Fibroblast of upper back skin (primary cell): ENCODE data around the gene CHID1.
A peak's percentile ranks its signal among the peaks of the same experiment; 100 is the strongest.

Experiments
- DNase-seq: peaks from one replicate; pipeline ENCODE4 v3.0.0-alpha.2; 2013

The CHID1 gene

GRCh38 chr11:932435-932834 is 21.8 kb upstream of the CHID1 start:
- peak; percentile 26 for DNase-seq

- peak; percentile 12 for DNase-seq
Observed at GRCh38 chr11:931385-931784, 20.8 kb upstream of the CHID1 start.

GRCh38 chr11:929405-929804 is 18.8 kb upstream of the CHID1 start:
- no peak for DNase-seq

GRCh38 chr11:928786-929185 is 18.2 kb upstream of the CHID1 start:
- DNase-seq, result no peak

GRCh38 chr11:927871-928270 is 17.3 kb upstream of the CHID1 start:
- DNase-seq, result no peak

GRCh38 chr11:926341-926916 is 15.8 kb upstream of the CHID1 start:
- peak; percentile 65 for DNase-seq

GRCh38 chr11:925496-926301 is 15.1 kb upstream of the CHID1 start, which contains the start of gene AP2A2:
AP2A2 (plus strand) TSS chr11:925870; CDS start chr11:926022, 152 bp downstream.
- peak; percentile 86 for DNase-seq

- no peak for DNase-seq
Observed at GRCh38 chr11:925158-925495, 14.5 kb upstream of the CHID1 start.

GRCh38 chr11:924406-925157 is 14.0 kb upstream of the CHID1 start:
- DNase-seq, result no peak

GRCh38 chr11:923691-924405 is 13.2 kb upstream of the CHID1 start:
- no peak for DNase-seq

- DNase-seq, result no peak
Observed at GRCh38 chr11:921921-922678, 11.5 kb upstream of the CHID1 start.

GRCh38 chr11:917426-917825 is 6.8 kb upstream of the CHID1 start:
- no peak for DNase-seq

- no peak for DNase-seq
Observed at GRCh38 chr11:914747-915501, 4.3 kb upstream of the CHID1 start.

- DNase-seq, result no peak
Observed at GRCh38 chr11:914204-914603, 3.6 kb upstream of the CHID1 start.

GRCh38 chr11:913043-913442 is 2.4 kb upstream of the CHID1 start:
- no peak for DNase-seq

- no peak for DNase-seq
Observed at GRCh38 chr11:912266-912665, 1.7 kb upstream of the CHID1 start.

- DNase-seq, result no peak
Observed at GRCh38 chr11:911890-912219, 1.2 kb upstream of the CHID1 start.

- DNase-seq, result peak; percentile 73
Observed at GRCh38 chr11:911031-911889, 650 bp upstream of the CHID1 start.

GRCh38 chr11:910044-910588 is 494 bp downstream of the CHID1 start:
- no peak for DNase-seq

- no peak for DNase-seq
Observed at GRCh38 chr11:909406-909805, 1.2 kb downstream of the CHID1 start.

GRCh38 chr11:908273-908672 is 2.3 kb downstream of the CHID1 start:
- no peak for DNase-seq
